Activated gamma-delta T cell treated with Interleukin-2 at 50 U/mL for 16 hours (primary cell): ENCODE results near the gene ZDHHC11.
"Not testable (repeated sequence)": the region's sequence is repeated elsewhere in the genome, so short reads cannot be mapped to it uniquely, and the experiment has no call there.

Experiments used
- DNase-seq: peaks from one replicate; pipeline ENCODE4 v3.0.0-alpha.2; 2020

The ZDHHC11 gene

DNA sequence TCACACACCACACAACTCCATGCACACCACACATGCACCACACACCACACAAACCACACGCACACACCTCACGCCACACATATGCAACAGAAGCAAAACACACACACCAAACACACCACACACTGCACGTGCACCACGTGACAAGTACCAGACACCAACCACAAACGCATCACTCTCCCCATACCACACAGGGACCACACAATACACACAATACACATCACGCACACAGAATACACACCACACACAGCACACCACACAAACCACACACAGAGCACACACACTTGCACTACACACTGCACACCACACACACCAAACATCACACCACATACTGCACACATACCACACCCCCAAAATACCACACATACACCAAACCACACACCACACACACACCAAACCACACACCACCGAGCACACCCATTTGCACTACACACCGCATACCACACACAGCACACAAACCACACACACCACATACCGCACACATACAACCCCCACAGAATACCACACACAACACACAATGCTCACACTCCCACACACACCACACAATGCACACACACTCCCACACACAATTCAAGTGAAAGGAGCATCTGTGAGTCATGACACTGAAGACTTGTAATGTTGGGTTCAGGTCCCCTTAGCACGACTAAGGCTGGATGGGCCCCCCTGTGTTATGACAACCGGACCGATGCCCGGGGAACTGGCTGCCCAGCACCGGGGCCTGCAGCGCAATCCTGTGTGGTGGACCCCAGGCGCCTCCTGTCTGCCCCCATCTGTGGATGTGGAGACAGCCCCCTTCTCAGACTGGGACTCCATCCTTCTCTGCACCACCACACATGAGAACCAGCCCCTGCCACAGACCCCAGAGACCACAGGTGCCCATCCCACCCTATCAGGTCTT, 6.0 kb upstream of the ZDHHC11 start:
- DNase-seq, result no peak

DNA sequence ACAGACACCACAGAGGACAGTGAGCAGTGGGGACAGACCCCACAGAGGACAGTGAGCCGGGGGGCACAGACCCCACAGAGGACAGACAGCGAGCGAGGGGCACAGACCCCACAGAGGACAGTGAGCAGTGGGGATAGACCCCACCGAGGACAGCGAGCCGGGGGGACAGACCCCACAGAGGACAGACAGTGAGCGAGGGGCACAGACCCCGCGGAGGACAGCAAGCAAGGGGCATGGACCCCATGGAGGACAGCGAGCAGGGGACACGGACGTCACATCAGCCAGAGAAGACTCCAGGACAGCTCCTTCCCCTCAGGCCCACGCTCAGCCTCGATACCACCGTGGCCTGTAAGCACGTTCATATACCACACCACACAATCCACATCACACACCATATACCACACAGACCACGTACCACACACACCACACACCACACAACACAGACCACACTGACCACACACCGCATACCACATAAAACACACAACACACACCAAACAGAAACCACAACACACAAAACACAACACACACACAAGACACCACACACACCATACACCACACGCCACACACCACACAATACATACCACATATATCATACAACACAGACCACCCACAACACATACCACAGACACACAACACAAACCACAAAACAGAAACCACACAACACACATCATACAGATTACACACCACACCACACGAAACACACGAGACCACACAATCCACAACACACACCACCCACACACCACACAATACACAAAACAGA, 5.2 kb upstream of the ZDHHC11 start:
- no peak for DNase-seq

DNA sequence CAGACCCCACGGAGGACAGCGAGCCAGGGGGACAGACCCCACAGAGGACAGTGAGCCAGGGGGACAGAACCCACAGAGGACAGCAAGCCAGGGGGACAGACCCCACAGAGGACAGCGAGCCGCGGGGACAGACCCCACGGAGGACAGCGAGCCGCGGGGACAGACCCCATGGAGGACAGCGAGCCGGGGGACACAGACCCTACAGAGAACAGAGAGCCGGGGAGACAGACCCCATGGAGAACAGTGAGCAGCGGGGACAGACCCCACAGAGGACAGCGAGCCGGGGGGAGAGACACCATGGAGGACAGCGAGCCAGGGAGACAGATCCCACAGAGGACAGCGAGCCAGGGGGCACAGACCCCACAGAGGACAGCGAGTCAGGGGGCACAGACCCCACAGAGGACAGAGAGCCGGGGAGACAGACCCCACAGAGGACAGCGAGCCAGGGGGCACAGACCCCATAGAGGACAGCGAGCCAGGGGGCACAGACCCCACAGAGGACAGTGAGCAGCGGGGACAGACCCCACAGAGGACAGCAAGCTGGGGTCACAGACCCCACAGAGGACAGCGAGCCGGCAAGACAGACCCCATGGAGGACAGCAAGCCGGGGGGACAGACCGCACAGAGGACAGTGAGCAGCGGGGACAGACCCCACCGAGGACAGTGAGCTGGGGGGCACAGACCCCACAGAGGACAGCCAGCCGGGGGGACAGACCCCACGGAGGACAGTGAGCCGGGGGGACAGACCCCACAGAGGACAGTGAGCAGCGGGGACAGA, 4.4 kb upstream of the ZDHHC11 start:
- no peak for DNase-seq

DNA sequence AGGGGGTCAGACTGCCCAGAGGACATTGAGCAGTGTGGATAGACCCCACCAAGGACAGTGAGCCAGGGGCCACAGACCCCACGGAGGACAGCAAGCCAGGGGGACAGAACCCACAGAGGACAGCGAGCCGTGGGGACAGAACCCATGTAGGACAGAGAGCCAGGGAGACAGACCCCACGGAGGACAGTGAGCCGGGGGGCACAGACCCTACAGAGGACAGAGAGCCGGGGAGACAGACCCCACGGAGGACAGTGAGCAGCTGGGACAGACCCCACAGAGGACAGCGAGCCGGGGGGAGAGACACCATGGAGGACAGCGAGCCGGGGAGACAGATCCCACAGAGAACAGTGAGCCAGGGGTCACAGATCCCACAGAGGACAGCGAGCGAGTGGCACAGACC, 3.4 kb upstream of the ZDHHC11 start:
- DNase-seq, result no peak

DNA sequence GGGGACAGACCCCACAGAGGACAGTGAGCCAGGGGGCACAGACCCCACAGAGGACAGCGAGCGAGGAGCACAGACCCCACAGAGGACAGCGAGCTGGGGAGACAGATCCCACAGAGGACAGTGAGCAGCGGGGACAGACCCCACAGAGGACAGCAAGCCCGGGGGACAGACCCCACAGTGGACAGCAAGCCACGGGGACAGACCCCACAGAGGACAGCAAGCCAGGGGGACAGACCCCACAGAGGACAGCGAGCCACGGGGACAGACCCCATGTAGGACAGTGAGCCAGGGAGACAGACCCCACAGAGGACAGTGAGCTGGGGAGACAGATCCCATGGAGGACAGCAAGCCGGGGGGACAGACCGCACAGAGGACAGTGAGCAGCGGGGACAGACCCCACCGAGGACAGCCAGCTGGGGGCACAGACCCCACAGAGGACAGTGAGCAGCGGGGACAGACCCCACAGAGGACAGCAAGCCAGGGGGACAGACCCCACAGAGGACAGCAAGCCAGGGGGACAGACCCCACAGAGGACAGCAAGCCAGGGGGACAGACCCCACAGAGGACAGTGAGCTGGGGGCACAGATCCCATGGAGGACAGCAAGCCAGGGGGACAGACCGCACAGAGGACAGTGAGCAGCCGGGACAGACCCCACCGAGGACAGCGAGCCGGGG, 2.8 kb upstream of the ZDHHC11 start:
- DNase-seq, result not testable (repeated sequence)

DNA sequence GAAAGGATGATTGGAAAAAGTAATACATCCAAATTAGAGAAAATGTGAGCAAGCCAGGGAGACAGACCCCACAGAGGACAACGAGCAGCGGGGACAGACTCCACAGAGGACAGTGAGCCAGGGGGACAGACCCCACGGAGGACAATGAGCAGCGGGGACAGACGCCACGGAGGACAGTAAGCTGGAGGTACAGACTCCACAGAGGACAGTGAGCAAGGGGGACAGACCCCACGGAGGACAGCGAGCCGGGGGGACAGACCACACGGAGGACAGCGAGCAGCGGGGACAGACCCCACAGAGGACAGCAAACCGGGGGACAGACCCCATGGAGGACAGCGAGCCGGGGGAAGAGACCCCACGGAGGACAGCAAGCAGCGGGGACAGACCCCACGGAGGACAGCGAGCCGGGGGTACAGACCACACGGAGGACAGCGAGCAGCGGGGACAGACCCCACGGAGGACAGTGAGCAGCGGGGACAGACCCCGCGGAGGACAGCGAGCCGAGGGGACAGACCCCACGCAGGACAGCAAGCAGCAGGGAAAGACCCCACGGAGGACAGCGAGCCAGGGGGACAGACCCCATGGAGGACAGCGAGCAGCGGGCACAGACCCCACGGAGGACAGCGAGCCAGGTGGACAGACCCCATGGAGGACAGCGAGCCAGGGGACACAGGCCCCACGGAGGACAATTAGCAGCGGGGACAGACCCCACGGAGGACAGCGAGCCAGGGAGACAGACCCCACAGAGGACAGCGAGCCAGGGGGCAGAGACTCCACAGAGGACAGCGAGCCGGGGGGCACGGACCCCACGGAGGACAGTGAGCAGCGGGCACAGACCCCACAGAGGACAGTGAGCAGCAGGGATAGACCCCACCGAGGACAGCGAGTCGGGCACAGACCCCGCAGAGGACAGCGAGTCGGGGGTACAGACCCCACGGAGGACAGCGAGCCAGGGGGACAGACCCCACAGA, 1.9 kb upstream of the ZDHHC11 start:
- DNase-seq, result no peak

DNA sequence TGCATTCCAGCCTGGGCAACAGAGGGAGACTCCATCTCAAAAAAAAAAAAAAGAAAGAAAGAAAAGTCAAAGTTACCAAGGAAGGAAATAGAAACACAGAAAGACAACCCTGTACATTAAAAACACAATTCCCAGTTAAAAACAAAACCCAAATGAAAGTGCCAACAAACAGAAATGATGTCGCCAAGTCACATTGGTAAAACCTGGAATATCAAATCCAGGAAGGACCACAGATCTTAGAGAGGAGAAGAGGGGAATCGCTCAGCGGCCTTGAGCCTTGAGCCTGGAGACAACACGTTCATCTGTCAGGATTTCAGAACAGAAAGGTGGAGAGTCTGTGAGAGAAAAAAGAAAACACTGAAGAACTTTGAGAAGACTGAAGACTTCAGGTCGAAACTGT, 1.2 kb upstream of the ZDHHC11 start:
- DNase-seq, result no peak

DNA sequence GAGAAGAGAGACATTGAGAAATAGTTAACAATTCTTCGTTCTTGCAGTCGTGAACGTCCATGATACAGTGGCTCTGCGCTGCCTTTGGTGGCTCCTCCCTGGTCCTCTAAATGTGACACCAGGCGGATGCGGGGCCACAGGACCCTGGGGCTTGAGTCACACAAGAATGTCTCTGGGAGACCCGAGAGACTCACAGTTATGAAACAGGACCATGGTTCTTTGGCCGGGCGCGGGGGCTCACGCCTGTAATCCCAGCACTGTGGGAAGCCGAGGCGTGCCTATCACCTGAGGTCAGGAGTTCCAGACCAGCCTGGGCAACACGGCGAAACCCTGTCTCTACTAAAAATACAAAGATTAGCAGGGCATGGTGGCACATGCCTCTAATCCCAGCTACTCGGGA, 767 bp upstream of the ZDHHC11 start:
- DNase-seq, result no peak

DNA sequence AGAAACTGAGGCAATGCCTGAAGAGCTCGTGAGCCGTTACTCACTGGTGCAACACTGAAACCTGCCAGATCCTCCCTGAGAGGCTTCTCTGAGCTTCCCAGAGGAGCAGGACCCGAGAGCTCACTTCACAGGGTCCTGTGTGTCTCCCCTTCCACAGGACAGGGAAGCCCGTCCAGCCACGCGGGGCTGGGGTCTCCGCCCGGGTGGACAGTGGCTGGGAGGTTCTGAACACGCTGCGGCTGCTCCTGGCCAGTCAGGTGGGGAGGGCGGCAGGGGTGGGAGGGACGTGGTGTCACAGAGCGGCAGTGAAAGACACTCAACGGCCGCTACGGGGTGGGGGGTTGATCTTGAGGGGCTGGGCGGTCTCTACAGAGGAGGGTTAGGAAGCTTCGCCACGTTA, 290 bp upstream of the ZDHHC11 start:
- DNase-seq, result peak; percentile 1

DNA sequence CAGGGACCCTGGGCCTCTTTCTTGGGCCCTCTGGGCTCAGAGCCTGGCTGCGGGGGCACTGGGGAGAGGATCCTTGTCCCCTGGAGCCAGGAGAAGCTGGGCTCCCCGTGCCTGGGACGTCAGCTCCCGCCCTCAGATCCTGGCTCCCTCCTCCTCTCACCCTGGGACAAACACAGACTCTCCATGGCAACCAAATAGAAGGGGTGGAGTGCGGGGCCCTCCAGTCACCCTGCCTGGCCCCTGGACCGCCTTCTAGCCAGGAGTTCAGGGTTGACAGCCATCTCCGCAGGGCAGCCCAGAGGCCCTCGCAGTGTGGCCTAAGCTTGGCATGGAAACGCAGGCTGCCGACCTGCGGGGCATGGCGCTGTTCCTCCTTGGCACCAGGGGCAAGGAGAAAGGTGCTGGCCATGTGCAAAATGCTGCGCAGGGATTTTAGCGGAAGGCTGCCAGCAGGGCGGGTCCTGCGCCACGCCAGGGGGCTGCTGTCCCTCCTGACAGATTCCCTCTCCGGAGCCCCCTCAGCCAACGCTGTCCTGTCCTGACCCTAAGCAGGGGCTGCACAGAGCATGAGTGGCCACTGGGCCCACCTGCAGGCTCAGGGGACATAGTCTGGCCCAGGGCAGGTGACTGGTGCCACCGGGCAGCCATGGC, 1.0 kb downstream of the ZDHHC11 start:
- DNase-seq, result no peak

DNA sequence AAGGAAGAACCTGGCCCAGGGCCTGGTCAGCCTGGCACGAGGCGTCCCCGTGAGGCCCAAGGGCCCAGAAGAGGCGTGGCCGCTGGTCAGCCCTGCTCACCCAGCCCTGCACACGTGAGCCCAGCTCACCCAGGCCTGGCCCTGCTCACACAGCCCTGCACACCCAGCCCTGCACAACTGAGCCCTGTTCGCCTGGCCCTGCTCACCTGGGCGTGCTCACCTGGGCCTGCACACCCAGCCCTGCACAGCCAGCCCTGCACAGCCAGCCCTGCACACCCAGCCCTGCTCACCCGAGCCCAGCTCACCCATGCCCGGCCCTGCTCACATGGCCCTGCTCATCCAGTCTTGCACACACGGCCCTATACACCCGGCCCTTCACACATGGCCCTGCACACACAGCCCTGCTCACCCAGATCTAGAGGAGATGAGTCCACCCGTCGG, 2.1 kb downstream of the ZDHHC11 start:
- DNase-seq, result no peak

DNA sequence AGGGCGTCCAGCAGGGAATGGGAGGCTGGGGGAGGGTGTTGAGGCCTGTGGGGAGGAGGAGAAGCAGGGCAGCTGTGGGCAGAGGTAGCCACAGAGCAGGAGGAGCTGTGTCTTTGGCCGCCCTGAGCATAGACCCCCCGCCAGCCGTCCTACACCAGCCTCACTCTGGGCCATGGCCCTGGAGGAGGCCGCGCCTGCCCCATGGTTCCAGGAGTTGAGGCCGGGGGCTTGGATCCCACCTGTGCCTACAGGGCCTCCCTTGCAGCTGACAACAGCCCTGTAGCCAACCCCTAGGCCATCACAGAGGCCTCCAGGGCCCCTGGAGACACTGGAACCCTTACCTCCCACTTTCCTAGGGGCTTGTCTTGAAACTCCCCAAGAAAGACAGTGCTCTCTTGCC, 3.0 kb downstream of the ZDHHC11 start:
- not testable (repeated sequence) for DNase-seq

DNA sequence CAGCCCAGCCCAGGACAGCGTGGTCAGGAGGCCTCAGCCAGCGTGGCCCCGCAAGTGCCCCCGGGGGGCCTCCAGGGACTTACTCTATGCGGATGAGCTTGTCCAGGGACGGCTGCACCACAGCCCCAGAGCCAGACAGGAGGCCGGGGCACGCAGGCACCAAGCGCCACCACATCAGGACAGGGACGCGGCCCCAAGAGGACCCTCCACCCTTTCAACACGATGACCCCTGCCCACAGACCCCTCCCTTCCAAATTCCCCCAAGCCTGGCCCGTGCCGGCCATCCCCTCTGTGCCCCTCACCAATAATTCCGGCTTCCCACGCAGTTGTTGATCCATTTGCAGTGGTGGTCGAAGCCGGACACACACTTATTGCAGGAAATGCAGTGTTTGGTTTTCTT, 3.6 kb downstream of the ZDHHC11 start:
- not testable (repeated sequence) for DNase-seq

DNA sequence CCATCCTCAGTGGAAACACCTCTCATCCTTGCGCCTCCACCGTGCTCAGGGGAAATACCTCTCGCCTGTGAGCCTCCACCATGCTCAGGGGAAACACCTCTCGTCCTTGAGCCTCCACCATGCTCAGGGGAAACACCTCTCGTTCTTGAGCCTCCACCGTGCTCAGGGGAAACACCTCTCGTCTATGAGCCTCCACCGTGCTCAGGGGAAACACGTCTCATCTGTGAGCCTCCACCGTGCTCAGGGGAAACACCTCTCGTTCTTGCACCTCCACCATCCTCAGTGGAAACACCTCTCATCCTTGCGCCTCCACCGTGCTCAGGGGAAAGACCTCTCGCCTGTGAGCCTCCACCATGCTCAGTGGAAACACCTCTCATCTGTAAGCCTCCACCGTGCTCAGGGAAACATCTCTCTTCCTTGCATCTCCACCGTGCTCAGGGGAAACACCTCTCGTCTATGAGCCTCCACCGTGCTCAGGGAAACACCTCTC, 4.1 kb downstream of the ZDHHC11 start:
- DNase-seq, result peak; percentile 2

DNA sequence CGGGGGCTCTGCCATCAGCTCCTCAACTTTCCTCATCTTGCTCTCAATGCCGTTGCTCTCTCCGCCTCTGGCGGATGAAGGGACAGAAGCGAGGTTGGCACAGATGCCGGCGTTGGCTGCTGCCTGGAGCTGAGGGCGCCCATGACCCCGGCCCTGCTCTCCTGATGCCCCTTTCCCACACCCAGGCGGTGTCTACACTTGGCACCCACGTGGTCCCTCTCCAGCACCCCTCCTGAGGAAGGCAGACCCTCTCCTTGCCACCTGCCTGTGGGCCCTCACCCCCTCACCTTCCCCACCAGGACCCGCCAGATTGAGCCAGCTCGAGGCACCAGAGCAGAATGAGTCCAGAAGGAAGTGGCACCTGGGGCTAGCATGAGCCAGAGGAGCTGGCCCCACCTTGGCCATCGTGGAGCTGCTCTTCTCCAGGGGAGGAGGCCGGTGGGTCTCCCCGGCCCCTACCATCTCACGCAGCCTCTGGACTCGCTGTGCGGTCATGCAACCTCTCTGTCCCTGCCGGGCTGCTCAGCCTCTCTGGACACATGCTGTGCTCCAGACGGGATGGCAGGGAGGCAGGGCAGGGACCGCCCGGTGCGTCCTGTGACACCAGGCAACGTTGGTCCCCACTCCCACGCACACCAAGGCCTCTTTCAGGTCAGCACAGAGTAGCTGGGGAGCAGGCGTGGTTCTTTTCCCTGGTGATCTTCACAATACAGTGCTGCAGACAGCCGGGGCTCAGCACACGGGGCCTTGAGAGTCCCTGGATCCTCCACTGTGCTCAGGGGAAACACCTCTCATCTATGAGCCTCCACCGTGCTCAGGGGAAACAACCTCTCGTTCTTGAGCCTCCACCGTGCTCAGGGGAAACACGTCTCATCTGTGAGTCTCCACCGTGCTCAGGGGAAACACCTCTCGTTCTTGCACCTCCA, 4.8 kb downstream of the ZDHHC11 start:
- DNase-seq, result not testable (repeated sequence)

DNA sequence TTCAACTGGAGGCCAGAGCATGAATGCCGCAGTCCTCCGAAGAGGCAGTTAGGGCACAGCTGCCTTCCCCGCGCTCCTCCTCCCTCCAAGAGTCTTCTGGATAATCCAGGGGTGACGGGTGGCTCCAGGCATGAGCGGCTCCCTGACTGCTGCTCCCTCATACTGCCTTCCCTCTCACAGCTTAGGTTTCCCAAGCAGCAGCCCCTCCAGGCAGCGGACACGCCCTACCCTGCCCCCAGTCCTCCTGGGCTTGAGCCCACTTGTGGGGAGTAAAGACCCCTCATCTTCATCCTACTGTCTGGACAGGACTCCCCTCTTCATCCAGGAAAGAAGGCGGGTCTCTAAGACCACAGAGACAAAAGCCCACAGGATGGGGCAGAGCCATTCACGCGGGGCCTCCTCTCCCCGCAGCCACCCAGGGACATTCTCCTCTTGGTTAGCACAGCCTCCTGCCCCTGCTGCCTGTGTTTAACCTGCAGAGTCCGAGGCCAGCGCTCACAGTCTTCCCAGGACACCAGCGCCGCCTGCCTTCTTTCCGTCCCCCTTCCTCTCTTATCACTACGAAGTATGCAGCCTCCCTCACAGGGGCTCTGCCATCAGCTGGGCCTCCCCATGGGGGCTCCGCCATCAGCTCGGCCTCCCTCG, 5.6 kb downstream of the ZDHHC11 start:
- DNase-seq, result peak; percentile 3

DNA sequence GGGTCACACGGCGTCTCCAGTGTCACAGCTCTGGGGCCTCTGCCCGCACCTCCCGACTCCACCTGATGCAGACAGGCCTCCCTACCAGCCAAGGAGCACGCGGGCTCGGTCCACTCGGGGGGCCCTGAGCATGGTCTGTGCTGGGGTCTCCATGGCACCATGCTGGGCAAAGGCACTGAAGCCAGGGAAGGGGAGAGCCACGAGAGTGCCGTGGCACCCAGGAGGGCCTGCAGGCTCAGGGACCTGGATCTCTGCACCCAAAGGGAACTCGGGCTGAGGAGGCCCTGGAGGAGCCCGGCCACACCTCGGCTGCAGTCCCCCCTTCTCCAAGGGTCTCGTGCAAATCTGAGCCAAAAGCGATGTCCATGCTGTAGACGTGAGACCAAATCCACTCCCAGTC, 6.4 kb downstream of the ZDHHC11 start:
- not testable (repeated sequence) for DNase-seq

DNA sequence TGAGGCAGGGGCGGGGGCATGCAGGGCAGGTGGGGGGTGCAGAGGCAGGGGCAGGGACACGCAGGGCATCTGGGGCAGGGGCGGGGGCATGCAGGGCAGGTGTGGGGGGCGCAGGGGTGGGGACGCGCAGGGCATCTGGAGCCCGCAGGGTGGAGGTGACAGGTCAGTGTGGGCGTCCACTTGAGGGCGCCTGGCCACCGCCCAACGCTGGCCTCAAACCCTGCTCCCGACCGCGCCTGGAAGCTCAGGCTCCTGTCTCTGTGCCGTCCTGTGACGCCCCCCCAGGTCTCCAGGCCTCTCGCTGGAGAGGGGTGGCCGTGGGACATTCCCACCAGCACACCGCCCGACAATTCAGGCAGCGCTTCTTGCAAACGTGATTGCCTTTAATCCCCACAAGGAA, 6.9 kb downstream of the ZDHHC11 start:
- not testable (repeated sequence) for DNase-seq

DNA sequence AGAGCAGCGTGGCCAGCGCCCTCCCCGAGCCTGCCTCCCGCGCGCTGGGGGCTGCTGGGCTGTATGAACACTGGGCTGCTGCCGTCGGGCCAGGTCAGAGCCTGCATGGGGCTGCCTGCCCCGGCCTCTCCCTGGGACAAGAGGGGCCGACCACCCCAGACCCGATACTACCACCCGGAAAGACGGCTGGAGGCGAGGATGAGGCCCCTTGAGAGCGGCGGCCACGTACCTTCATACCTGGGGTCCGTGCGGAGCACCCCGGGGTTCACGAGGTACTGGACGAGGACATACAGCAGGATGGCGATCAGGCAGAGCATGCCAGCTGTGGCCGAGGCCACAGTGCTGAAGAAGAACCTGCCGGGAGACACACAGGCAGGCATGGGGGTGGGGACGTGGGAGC, 7.4 kb downstream of the ZDHHC11 start:
- not testable (repeated sequence) for DNase-seq
